Esophagus squamous epithelium (tissue), 5 donors: Measurements from ENCODE around the gene ZFP69B. TPM values are rescaled to one million over a fixed set of nuclear protein-coding genes. Genes with fewer than 3 reads are reported as not detected.

Source experiments
- DNase-seq: peaks from one replicate; lab custom pipeline; 2025; lab: John Stamatoyannopoulos, UW
- H3K27ac ChIP-seq, 4 donors: fragments of 200-600 bp; sonication (generic); one replicate each; pipeline ENCODE4 v1.5.1; 2016 to 2019; ENCODE audit warnings: mild to moderate bottlenecking in 1 of 4
- H3K27me3 ChIP-seq, 4 donors: fragments of 200-600 bp; sonication (generic); 1 replicate in 3 of 4; 2 replicates in 1 of 4; pipeline versions ENCODE4 v1.5.1 to v1.6.0; 2017 to 2021; ENCODE audit warnings: antibody characterized with exemption in 1 of 4
- H3K36me3 ChIP-seq, 3 donors: fragments of 200-600 bp; sonication (generic); one replicate each; pipeline ENCODE4 v1.5.1; 2016 to 2019
- H3K4me1 ChIP-seq, 3 donors: fragments of 200-600 bp; sonication (generic); one replicate each; pipeline ENCODE4 v1.5.1; 2017 to 2019
- H3K4me3 ChIP-seq, 4 donors: fragments of 200-600 bp; sonication (generic); 1 replicate in 3 of 4; 2 replicates in 1 of 4; pipeline ENCODE4 v1.5.1; 2016 to 2019; ENCODE audit warnings: mild to moderate bottlenecking in 2 of 4, moderate library complexity in 1 of 4
- H3K9me3 ChIP-seq, 3 donors: fragments of 200-600 bp; sonication (generic); one replicate each; pipeline ENCODE4 v1.5.1; 2016 to 2019
- CTCF ChIP-seq, 6 experiments: fragments of 450-650 bp in 4 of 6; fragments of 200-600 bp in 2 of 6; sonication (generic) in 2 of 6; IDR thresholded peaks; one replicate each; pipeline ENCODE4 v1.5.1; 2016 to 2019; ENCODE audit warnings: antibody characterized with exemption in 6 of 6, mild to moderate bottlenecking in 4 of 6, moderate library complexity in 4 of 6
- POLR2A ChIP-seq, 4 donors: fragments of 450-650 bp; IDR thresholded peaks; one replicate each; pipeline ENCODE4 v1.6.1; 2017; ENCODE audit warnings: antibody characterized with exemption in 4 of 4, mild to moderate bottlenecking in 4 of 4, moderate library complexity in 3 of 4
- WGBS, 2 donors: methylation state at CpG; one replicate each; pipeline ENCODE4 v1.1.5; 2018; 5-methylcytosine and 5-hydroxymethylcytosine counted together
- intact Hi-C: fragments of 100-400 bp; cut with DNase I; formaldehyde crosslinking; loops from one replicate; pipeline ENCODE4 v1.15.0; 2022
- total RNA-seq, 4 donors: library from RNA; depleted of rRNA; stranded (reverse); fragments of >200 nt; gene quantifications; one replicate each; pipeline ENCODE4 v1.1.0, GENCODE V29; 2016
- donor health status: DM: yes; HTN: yes; CAD: no.

Gene ZFP69B
- total RNA-seq, 4 donors from 2014 or later, result 0.57 to 1.6 (median 0.70) TPM

GRCh38 chr1:40423264-40423642, 27.0 kb upstream of the ZFP69B start:
- TF ChIP-seq CTCF (IDR thresholded peaks at IDR 0.05), result no peak
- TF ChIP-seq POLR2A (IDR thresholded peaks at IDR 0.05), result peak in 1 of 4 donors; percentile 13
- WGBS, 2 donors, result 83 to 84% methylated on average over 4 of the region's 4 CpGs
- peaks cover 0 to 7% (median 0%) of the 10 kb centered on the region in 3 donors for H3K4me1 ChIP-seq
- intact Hi-C loops, result no loop called here
- DNase-seq, result no peak
- no peak overlapping the region for H3K4me3 ChIP-seq
- H3K27ac ChIP-seq, result peak overlapping the region in 1 of 4 donors; percentile 9
- no peaks in the 10 kb centered on the region for H3K27me3 ChIP-seq
- peaks cover 0 to 59% (median 9%) of the 10 kb centered on the region in 3 donors for H3K36me3 ChIP-seq
- H3K9me3 ChIP-seq, result no peaks in the 10 kb centered on the region

- Histone ChIP-seq H3K36me3 (peaks cover 0 to 51% (median 9%) of the 10 kb centered on the region in 3 donors), H3K4me1 (peaks cover 0 to 7% (median 0%) of the 10 kb centered on the region in 3 donors), H3K27me3 (no peaks in the 10 kb centered on the region), H3K9me3 (no peaks in the 10 kb centered on the region), H3K27ac (peak overlapping the region in 1 of 4 donors; percentile 9), H3K4me3 (no peak overlapping the region)
- no peak for DNase-seq
- WGBS, 2 donors, result 93 to 94% methylated on average over 6 of the region's 6 CpGs
- intact Hi-C loops, result no loop called here
- no peak for TF ChIP-seq CTCF (IDR thresholded peaks at IDR 0.05)
- TF ChIP-seq POLR2A (IDR thresholded peaks at IDR 0.05), result no peak
Observed at GRCh38 chr1:40423951-40424618, 26.2 kb upstream of the ZFP69B start.

- Histone ChIP-seq H3K36me3 (peaks cover 0 to 40% (median 9%) of the 10 kb centered on the region in 3 donors), H3K9me3 (no peaks in the 10 kb centered on the region), H3K4me3 (no peak overlapping the region), H3K27me3 (no peaks in the 10 kb centered on the region), H3K27ac (no peak overlapping the region), H3K4me1 (peaks cover 0 to 7% (median 0%) of the 10 kb centered on the region in 3 donors)
- WGBS, 2 donors, result 63 to 87% methylated on average over 4 of the region's 4 CpGs
- intact Hi-C loops, result no loop called here
- TF ChIP-seq CTCF (IDR thresholded peaks at IDR 0.05) (no peak), POLR2A (IDR thresholded peaks at IDR 0.05) (no peak)
- DNase-seq, result no peak
Observed at GRCh38 chr1:40425198-40425597, 25.1 kb upstream of the ZFP69B start.

- TF ChIP-seq POLR2A (IDR thresholded peaks at IDR 0.05) (no peak), CTCF (IDR thresholded peaks at IDR 0.05) (no peak)
- no peaks in the 10 kb centered on the region for H3K36me3 ChIP-seq
- H3K9me3 ChIP-seq, result no peaks in the 10 kb centered on the region
- no peaks in the 10 kb centered on the region for H3K4me1 ChIP-seq
- H3K4me3 ChIP-seq, result no peak overlapping the region
- intact Hi-C loops, result no loop called here
- H3K27me3 ChIP-seq, result no peaks in the 10 kb centered on the region
- H3K27ac ChIP-seq, result no peak overlapping the region
- DNase-seq, result no peak
Observed at GRCh38 chr1:40431385-40431784, 18.9 kb upstream of the ZFP69B start.

- intact Hi-C loops, result no loop called here
- Histone ChIP-seq H3K27ac (no peak overlapping the region), H3K4me3 (no peak overlapping the region), H3K27me3 (no peaks in the 10 kb centered on the region), H3K36me3 (no peaks in the 10 kb centered on the region), H3K4me1 (no peaks in the 10 kb centered on the region), H3K9me3 (no peaks in the 10 kb centered on the region)
- no peak for DNase-seq
- TF ChIP-seq POLR2A (IDR thresholded peaks at IDR 0.05), result no peak
- TF ChIP-seq CTCF (IDR thresholded peaks at IDR 0.05), result no peak
- 60 to 82% methylated on average over 2 to 3 of the region's 3 CpGs for WGBS, 2 donors
Observed at GRCh38 chr1:40432644-40433390, 17.5 kb upstream of the ZFP69B start.
